GM12878 (cell line): ENCODE measurements around the gene TET3. TPM values are rescaled to one million over a fixed set of nuclear protein-coding genes. Genes with fewer than 3 reads are reported as not detected.

ENCODE experiments used
- ATAC-seq: fragments of 200-7000 bp; cut with Tn5 transposase; 3 replicates; pipeline ENCODE4 v1.9.1; 2020; ENCODE audit warnings: mild to moderate bottlenecking, moderate library complexity
- BruUV-seq: library from RNA; stranded (reverse); fragments of 400-500 nt; replicated peaks from 2 replicates; lab custom pipeline; 2021; lab: Mats Ljungman, UMichigan
- CTCF ChIA-PET: fragments of 300-600 bp; sonication (Branson Sonifier 250); formaldehyde crosslinking; extraction: SDS; loops from one replicate; lab custom pipeline; 2021; ENCODE audit warnings: inconsistent platforms; lab: Yijun Ruan, JAX
- POLR2A ChIA-PET: fragments of 350-600 bp; formaldehyde crosslinking; extraction: SDS; loops from one replicate; lab custom pipeline; 2021; ENCODE audit warnings: inconsistent platforms; lab: Charles Lee
- RAD21 ChIA-PET: fragments of 300-600 bp; sonication (Branson Sonifier 250); formaldehyde crosslinking; loops from one replicate; lab custom pipeline; 2023; ENCODE audit warnings: antibody characterized with exemption; ENCODE audit not compliant: unreplicated experiment; lab: Charles Lee
- SMC1A ChIA-PET: fragments of 300-600 bp; sonication (Branson Sonifier 250); formaldehyde crosslinking; loops from one replicate; lab custom pipeline; 2023; ENCODE audit not compliant: unreplicated experiment, uncharacterized antibody; lab: Charles Lee
- DNase-seq: peaks from one replicate; pipeline ENCODE4 v3.0.0-alpha.2; 2011; ENCODE audit warnings: low read depth, low spot score
- FAIRE-seq: peaks from 3 replicates; lab custom pipeline; 2011; peaks lifted over from hg19 to GRCh38; lab: Jason Lieb, UNC
- H2AFZ ChIP-seq: 2 replicates; pipeline ENCODE4 v1.6.0; 2011; ENCODE audit warnings: low read depth, low read length, control low read depth; ENCODE audit not compliant: control insufficient read depth
- H3K27ac ChIP-seq: 2 replicates; pipeline ENCODE4 v1.5.1; 2011; ENCODE audit warnings: control low read depth; ENCODE audit not compliant: control insufficient read depth, insufficient read depth
- H3K27me3 ChIP-seq, 2 experiments: replicated peaks in 1 of 2; 2 replicates each; pipeline versions ENCODE4 v1.6.0 to v1.6.1; 2011; ENCODE audit warnings: low read length in 1 of 2; ENCODE audit not compliant: control insufficient read depth in 2 of 2, insufficient read depth in 2 of 2
- H3K36me3 ChIP-seq, 2 experiments: 2 replicates each; pipeline ENCODE4 v1.5.1; 2011; ENCODE audit warnings: low read length in 1 of 2; ENCODE audit not compliant: control insufficient read depth in 2 of 2, insufficient read depth in 2 of 2
- H3K4me1 ChIP-seq: 2 replicates; pipeline ENCODE4 v1.6.1; 2011; ENCODE audit warnings: mild to moderate bottlenecking, low read length, moderate library complexity, mixed read lengths; ENCODE audit not compliant: control insufficient read depth, insufficient read depth
- H3K4me2 ChIP-seq: 2 replicates; pipeline ENCODE4 v1.6.0; 2011; ENCODE audit warnings: control low read depth; ENCODE audit not compliant: control insufficient read depth, insufficient read depth
- H3K4me3 ChIP-seq: fragments of 200-600 bp; sonication (generic); 2 replicates; pipeline ENCODE4 v1.5.1; 2016
- H3K79me2 ChIP-seq: 2 replicates; pipeline ENCODE4 v1.6.0; 2011; ENCODE audit warnings: low read length; ENCODE audit not compliant: control insufficient read depth, insufficient read depth
- H3K9ac ChIP-seq: 2 replicates; pipeline ENCODE4 v1.8.0; 2011; ENCODE audit warnings: low read length, control low read depth, mixed read lengths; ENCODE audit not compliant: control insufficient read depth, insufficient read depth
- H3K9me3 ChIP-seq: replicated peaks from 3 replicates; pipeline ENCODE4 v1.5.1; 2011; ENCODE audit warnings: mild to moderate bottlenecking, low read length; ENCODE audit not compliant: control insufficient read depth, insufficient read depth
- H4K20me1 ChIP-seq: 2 replicates; pipeline ENCODE4 v1.6.0; 2011; ENCODE audit not compliant: control insufficient read depth, insufficient read depth
- MXI1 ChIP-seq: fragments of 150-350 bp; IDR thresholded peaks from 2 replicates; pipeline ENCODE4 v1.6.1; 2011; ENCODE audit warnings: low read depth, mild to moderate bottlenecking, inconsistent platforms, low read length, improper control_type of control experiment
- MYB ChIP-seq: fragments of 150-350 bp; IDR thresholded peaks from 2 replicates; pipeline ENCODE4 v1.6.1; 2014; ENCODE audit warnings: mild to moderate bottlenecking, low read depth, low read length, borderline replicate concordance
- NFYA ChIP-seq: IDR thresholded peaks from 2 replicates; pipeline ENCODE4 v1.6.1; 2011; ENCODE audit warnings: low read depth, mild to moderate bottlenecking, low read length, improper control_type of control experiment, borderline replicate concordance
- NR2C1 ChIP-seq: fragments of 450-650 bp; IDR thresholded peaks from 2 replicates; pipeline ENCODE4 v1.6.1; 2017; ENCODE audit warnings: antibody characterized with exemption, mild to moderate bottlenecking, moderate library complexity
- PAX8 ChIP-seq: fragments of 450-650 bp; IDR thresholded peaks from 2 replicates; pipeline ENCODE4 v1.6.1; 2017; ENCODE audit warnings: mild to moderate bottlenecking, moderate library complexity
- SMC3 ChIP-seq: IDR thresholded peaks from 2 replicates; pipeline ENCODE4 v1.6.1; 2011; ENCODE audit warnings: low read length, improper control_type of control experiment, borderline replicate concordance
- SPI1 ChIP-seq: IDR thresholded peaks from 2 replicates; pipeline ENCODE4 v1.6.1; 2011; ENCODE audit warnings: low read depth, mild to moderate bottlenecking, low read length, moderate library complexity, borderline replicate concordance; ENCODE audit not compliant: insufficient read depth
- ZBED1 ChIP-seq: IDR thresholded peaks from 2 replicates; pipeline ENCODE4 v1.6.1; 2016; ENCODE audit warnings: borderline replicate concordance
- ZBTB33 ChIP-seq: fragments of 450-650 bp; IDR thresholded peaks from 2 replicates; pipeline ENCODE4 v1.6.1; 2017; ENCODE audit warnings: mild to moderate bottlenecking
- in situ Hi-C: fragments of 300-500 bp; cut with MboI; formaldehyde crosslinking; loops from 9 replicates; pipeline ENCODE4 v1.14.3; 2018; ENCODE audit warnings: mixed read lengths
- intact Hi-C: fragments of 100-400 bp; cut with micrococcal nuclease; formaldehyde crosslinking; loops from one replicate; pipeline ENCODE4 v1.14.2; 2022; ENCODE audit not compliant: unreplicated experiment
- polyA plus RNA-seq, 11 experiments: library from polyadenylated mRNA; depleted of rRNA in 4 of 11; unstranded in 6 of 11; stranded (reverse) in 5 of 11; fragments of >200 nt; fragmentation: Nextera tagmentation in 4 of 11; fragmentation: Illumina TruSeq in 1 of 11; extraction: Ambion mirVana in 4 of 11; extraction: Trizol in 1 of 11; gene quantifications; 1 replicate in 1 of 11; 2 replicates in 10 of 11; pipeline versions ENCODE4 v1.2.1 to v1.2.3, GENCODE V29; 2011 to 2016; ENCODE audit warnings: inconsistent platforms in 2 of 11, missing spikeins in 2 of 11, low read depth in 1 of 11
- total RNA-seq, 4 experiments: library from RNA; depleted of rRNA in 3 of 4; stranded (reverse); fragments of >200 nt in 3 of 4; fragmentation: Illumina TruSeq in 1 of 4; extraction: Trizol in 1 of 4; gene quantifications; 2 replicates each; pipeline versions ENCODE4 v1.2.1 to v1.2.3, GENCODE V29; 2013 to 2021

TET3 gene
- total and polyA plus RNA-seq, 10 of the 15 experiments (the other 5 are each of a cell fraction or from before 2014, with no cell fraction given), result 0.77 to 25.9 (median 8.5) TPM

- peaks cover 89% of the 10 kb centered on the region for H3K79me2 ChIP-seq
- ChIA-PET CTCF (interaction anchor here (0.8 to 5.0 kb wide), 2 partner anchors 9 to 42 kb away, joined by 3 to 31 read pairs; no protein-coding TSS in a partner anchor), POLR2A (interaction anchor here (1.8 to 6.2 kb wide), 3 partner anchors 10 to 42 kb away, joined by 7 to 68 read pairs (median 34); partner anchors contain the start of gene TET3), RAD21 (interaction anchor here (0.7 to 6.7 kb wide), 6 partner anchors 9 to 92 kb away, joined by 3 to 57 read pairs (median 4); no protein-coding TSS in a partner anchor), SMC1A (interaction anchor here (0.7 to 6.4 kb wide), 3 partner anchors 10 to 40 kb away, joined by 3 to 94 read pairs (median 12); no protein-coding TSS in a partner anchor)
- H4K20me1 ChIP-seq, result no peaks in the 10 kb centered on the region
- ATAC-seq (no peak), DNase-seq (no peak), FAIRE-seq (no peak)
- H3K27ac ChIP-seq, result peak overlapping the region; percentile 73
- peak overlapping the region; percentile 45 for H3K4me2 ChIP-seq
- H3K9me3 ChIP-seq, result no peaks in the 10 kb centered on the region; the same call in 2 of the 3 replicates
- BruUV-seq, result no TSS peak
- TF ChIP-seq MXI1, result 0 out of 2 replicates have a peak, but pooled peaks have one; percentile 29
- no peak for TF ChIP-seq ZBED1
- no peak for TF ChIP-seq SMC3
- no peak for TF ChIP-seq MYB
- no peak for TF ChIP-seq PAX8
- no peak for TF ChIP-seq NFYA
- TF ChIP-seq ZBTB33, result no peak
- TF ChIP-seq SPI1, result no peak
- no peak for TF ChIP-seq NR2C1
- H3K4me3 ChIP-seq, result no peak overlapping the region
- intact Hi-C loops, result no loop called here
- H2AFZ ChIP-seq, result no peak overlapping the region
- in situ Hi-C loops, result no loop called here
- peaks cover 0 to 3% of the 10 kb centered on the region in 2 experiments; a peak in 2 of 4 replicates for H3K36me3 ChIP-seq
- no peak overlapping the region for H3K9ac ChIP-seq
- H3K4me1 ChIP-seq, result peaks cover 56% of the 10 kb centered on the region
- H3K27me3 ChIP-seq, result no peaks in the 10 kb centered on the region
Observed at GRCh38 chr2:74028741-74029140, 44.0 kb downstream of the TET3 start.
